Body of pancreas (tissue), 4 donors: ENCODE data around the gene DOK3. TPM values are rescaled to one million over a fixed set of nuclear protein-coding genes. Genes with fewer than 3 reads are reported as not detected.

Source experiments
- ATAC-seq: fragments of 150-250 bp; one replicate; pipeline ENCODE4 v1.9.1; 2016
- DNase-seq, 4 donors: peaks; one replicate each; pipeline ENCODE4 v3.0.0-alpha.2; 2019
- H3K27ac ChIP-seq, 4 donors: fragments of 200-600 bp; sonication (generic); 1 replicate in 3 of 4; 2 replicates in 1 of 4; pipeline versions ENCODE4 v1.5.1 to v1.6.1; 2016 to 2019; ENCODE audit warnings: mild to moderate bottlenecking in 1 of 4, mixed read lengths in 1 of 4, moderate library complexity in 1 of 4
- H3K27me3 ChIP-seq, 2 donors: fragments of 200-600 bp; sonication (generic); one replicate each; pipeline ENCODE4 v1.6.0; 2016; ENCODE audit warnings: mild to moderate bottlenecking in 1 of 2
- H3K36me3 ChIP-seq, 2 donors: fragments of 200-600 bp; sonication (generic); replicated peaks in 1 of 2; 2 replicates each; pipeline ENCODE4 v1.5.1; 2016; ENCODE audit warnings: low read depth in 2 of 2; ENCODE audit not compliant: insufficient read depth in 1 of 2
- H3K4me1 ChIP-seq: fragments of 200-600 bp; sonication (generic); one replicate; pipeline ENCODE4 v1.6.0; 2016
- H3K4me3 ChIP-seq, 2 donors: fragments of 200-600 bp; sonication (generic); 1 replicate in 1 of 2; 2 replicates in 1 of 2; pipeline ENCODE4 v1.5.1; 2016 to 2019
- H3K9me3 ChIP-seq, 3 donors: fragments of 200-600 bp; sonication (generic); 1 replicate in 2 of 3; 2 replicates in 1 of 3; pipeline ENCODE4 v1.5.1; 2016
- CTCF ChIP-seq, 7 experiments: fragments of 450-650 bp in 4 of 7; fragments of 200-600 bp in 3 of 7; sonication (generic) in 3 of 7; IDR thresholded peaks; one replicate each; pipeline ENCODE4 v1.5.1; 2016 to 2019; ENCODE audit warnings: antibody characterized with exemption in 7 of 7
- POLR2A ChIP-seq, 3 donors: fragments of 450-650 bp; IDR thresholded peaks; one replicate each; pipeline ENCODE4 v1.6.1; 2016; ENCODE audit warnings: antibody characterized with exemption in 3 of 3, mild to moderate bottlenecking in 2 of 3
- WGBS, 2 donors: methylation state at CpG; one replicate each; pipeline ENCODE4 v1.1.5; 2017; 5-methylcytosine and 5-hydroxymethylcytosine counted together
- intact Hi-C: fragments of 100-400 bp; cut with DNase I; formaldehyde crosslinking; loops from one replicate; pipeline ENCODE4 v1.15.1; 2023
- total RNA-seq, 2 donors: library from RNA; depleted of rRNA; stranded (reverse); fragments of >200 nt; gene quantifications; one replicate each; pipeline ENCODE4 v1.1.0, GENCODE V29; 2016

The DOK3 gene
- total RNA-seq, 2 donors from 2014 or later: 3.3 to 5.4 TPM

- H3K9me3 ChIP-seq: no peaks in the 10 kb centered on the region
- no peaks in the 10 kb centered on the region for H3K27me3 ChIP-seq
- intact Hi-C loops: loop anchor here (5.0 kb wide), 1 partner anchor 115 kb away; no protein-coding TSS in a partner anchor
- no peak overlapping the region for H3K4me3 ChIP-seq
- ATAC-seq: no peak
- WGBS, 2 donors: 55 to 57% methylated on average over 9 of the region's 9 CpGs
- no peak overlapping the region for H3K27ac ChIP-seq
- no peaks in the 10 kb centered on the region for H3K36me3 ChIP-seq
- peaks cover 12% of the 10 kb centered on the region for H3K4me1 ChIP-seq
- no peak for TF ChIP-seq POLR2A (IDR thresholded peaks at IDR 0.05)
- TF ChIP-seq CTCF (IDR thresholded peaks at IDR 0.05): no peak
- no peak for DNase-seq
These were observed 7.5 kb downstream of the DOK3 start for GRCh38 chr5:177501874-177502678.

GRCh38 chr5:177500685-177501522 is 8.7 kb downstream of the DOK3 start:
- Histone ChIP-seq H3K27ac (no peak overlapping the region), H3K4me3 (no peak overlapping the region), H3K9me3 (no peaks in the 10 kb centered on the region), H3K4me1 (peaks cover 24% of the 10 kb centered on the region), H3K27me3 (no peaks in the 10 kb centered on the region), H3K36me3 (no peaks in the 10 kb centered on the region)
- TF ChIP-seq CTCF (IDR thresholded peaks at IDR 0.05) (peak; percentile 86 to 95 (median 90)), POLR2A (IDR thresholded peaks at IDR 0.05) (no peak)
- WGBS, 2 donors: 13 to 31% methylated on average over 4 to 10 of the region's 10 CpGs
- peak; percentile 36 for ATAC-seq
- DNase-seq: peak; percentile 90 to 95 (median 92)
- intact Hi-C loops: loop anchor here (5.0 kb wide), 1 partner anchor 114 kb away; no protein-coding TSS in a partner anchor

- DNase-seq: no peak
- intact Hi-C loops: loop anchor here (5.0 kb wide), 1 partner anchor 113 kb away; no protein-coding TSS in a partner anchor
- Histone ChIP-seq H3K27me3 (no peaks in the 10 kb centered on the region), H3K4me3 (no peak overlapping the region), H3K4me1 (peaks cover 25% of the 10 kb centered on the region), H3K27ac (no peak overlapping the region), H3K36me3 (no peaks in the 10 kb centered on the region), H3K9me3 (no peaks in the 10 kb centered on the region)
- WGBS, 2 donors: 77 to 91% methylated on average over 6 of the region's 6 CpGs
- TF ChIP-seq POLR2A (IDR thresholded peaks at IDR 0.05) (no peak), CTCF (IDR thresholded peaks at IDR 0.05) (no peak)
- ATAC-seq: no peak
These were observed 9.8 kb downstream of the DOK3 start for GRCh38 chr5:177499842-177500241.

- DNase-seq (peak in 2 of 4 donors; percentile 26 to 47), ATAC-seq (peak; percentile 15)
- Histone ChIP-seq H3K27me3 (no peaks in the 10 kb centered on the region), H3K36me3 (no peaks in the 10 kb centered on the region), H3K4me1 (peaks cover 34% of the 10 kb centered on the region), H3K9me3 (no peaks in the 10 kb centered on the region), H3K4me3 (no peak overlapping the region), H3K27ac (peak overlapping the region in 2 of 4 donors; percentile 62 to 64)
- intact Hi-C loops: no loop called here
- 10 to 11% methylated on average over 41 to 44 of the region's 48 CpGs for WGBS, 2 donors
- TF ChIP-seq CTCF (IDR thresholded peaks at IDR 0.05) (no peak), POLR2A (IDR thresholded peaks at IDR 0.05) (no peak)
These were observed 11.4 kb downstream of the DOK3 start for GRCh38 chr5:177498013-177498787.
